Hematopoietic multipotent progenitor cell treated with erythropoietin and hydrocortisone succinate and interleukin-3 and kit ligand, for 6 days (in vitro differentiated cells): ENCODE measurements around the gene MLC1.

Experiments used
- DNase-seq: peaks from one replicate; pipeline ENCODE4 v3.0.0-alpha.2; 2015

The MLC1 gene

GRCh38 chr22:50057278-50058060, 27.8 kb downstream of the MLC1 start:
- no peak for DNase-seq

- no peak for DNase-seq
These were observed 28.8 kb downstream of the MLC1 start for GRCh38 chr22:50056214-50056972.

GRCh38 chr22:50053861-50054260, 31.4 kb downstream of the MLC1 start:
- no peak for DNase-seq

GRCh38 chr22:50051930-50052329, 33.3 kb downstream of the MLC1 start:
- DNase-seq: no peak

- no peak for DNase-seq
These were observed 35.7 kb downstream of the MLC1 start for GRCh38 chr22:50049299-50050195.

- DNase-seq: no peak
These were observed 36.4 kb downstream of the MLC1 start for GRCh38 chr22:50048836-50049235.

GRCh38 chr22:50048061-50048765, 37.0 kb downstream of the MLC1 start:
- no peak for DNase-seq

DNA sequence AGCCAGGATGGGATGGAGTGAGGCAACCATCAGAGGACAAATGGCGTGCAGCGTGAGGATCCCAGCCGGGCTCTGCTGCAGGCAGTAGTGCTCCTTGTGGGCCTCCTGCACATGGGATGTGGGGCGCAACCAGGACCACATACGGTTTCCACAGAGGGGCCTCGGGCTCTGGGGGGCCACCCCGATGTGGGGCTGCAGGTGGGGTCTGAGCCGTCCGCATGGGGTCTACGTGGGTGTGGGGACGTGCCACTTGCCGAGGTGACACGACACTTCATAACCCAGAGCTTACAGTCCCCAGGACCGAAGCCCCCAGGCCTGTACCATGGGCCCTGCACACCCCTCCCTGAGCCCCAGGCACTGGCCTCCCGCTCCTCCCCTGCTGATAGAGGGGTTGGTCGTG, 37.9 kb downstream of the MLC1 start:
- DNase-seq: no peak

GRCh38 chr22:50046481-50047245, 38.6 kb downstream of the MLC1 start:
- no peak for DNase-seq

DNA sequence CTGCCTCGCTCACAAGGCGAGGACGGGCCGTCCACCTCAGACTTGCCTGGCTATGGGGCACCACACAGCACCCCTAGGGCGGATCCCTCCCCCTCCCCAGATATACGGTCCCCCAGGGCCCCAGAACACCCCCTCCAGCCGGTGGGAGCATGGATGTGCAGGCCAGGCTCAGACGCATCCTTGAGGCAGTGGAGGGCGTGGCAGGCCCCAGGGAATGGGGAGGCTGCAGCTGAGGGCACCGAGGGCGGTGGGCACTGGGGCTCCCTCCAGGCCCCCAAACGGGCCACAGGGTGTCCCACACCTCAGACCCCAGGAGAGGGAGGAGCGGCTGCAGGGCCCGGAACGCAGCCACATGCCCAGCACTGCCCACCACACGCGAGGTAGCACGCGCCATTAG, 39.2 kb downstream of the MLC1 start:
- DNase-seq: no peak

DNA sequence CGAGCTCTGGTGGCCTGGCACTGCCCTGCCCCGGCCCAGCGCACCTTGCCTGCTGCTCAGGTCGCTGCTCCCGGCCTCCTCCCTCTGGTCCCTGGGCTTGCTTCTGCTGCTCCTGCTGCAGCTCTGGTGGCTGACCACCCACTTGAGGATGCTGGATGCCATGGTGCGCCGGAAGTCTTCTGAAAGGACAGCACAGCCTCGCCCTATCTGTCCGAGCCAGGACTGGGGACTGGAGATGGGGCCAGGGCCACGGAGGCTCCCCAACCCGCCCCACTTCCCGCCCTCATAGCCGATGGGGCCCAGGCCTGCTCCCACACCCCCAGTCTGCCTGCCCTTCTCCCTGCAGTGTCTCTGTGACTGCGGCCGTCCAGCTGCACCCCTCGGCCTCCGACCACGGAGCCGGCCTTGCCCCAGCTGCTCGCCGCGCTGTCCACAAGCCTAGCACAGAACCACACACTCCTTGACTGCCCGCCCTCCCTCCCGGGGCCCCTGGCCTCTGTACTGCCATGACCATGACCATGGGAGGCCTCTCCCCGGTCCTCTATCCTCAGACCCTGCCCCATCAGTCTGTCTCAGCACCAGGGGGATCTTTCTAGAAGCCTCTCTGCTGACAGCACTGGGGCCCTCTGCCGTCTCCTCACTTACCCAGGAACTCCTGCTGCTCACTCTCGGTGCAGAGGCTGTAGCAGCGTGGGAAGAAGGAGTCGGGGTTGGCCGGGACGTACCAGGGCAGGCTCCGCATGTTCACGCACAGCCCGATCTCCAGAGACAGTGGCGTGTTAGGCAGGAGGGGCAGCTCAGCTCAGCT, 39.8 kb downstream of the MLC1 start:
- DNase-seq: no peak

DNA sequence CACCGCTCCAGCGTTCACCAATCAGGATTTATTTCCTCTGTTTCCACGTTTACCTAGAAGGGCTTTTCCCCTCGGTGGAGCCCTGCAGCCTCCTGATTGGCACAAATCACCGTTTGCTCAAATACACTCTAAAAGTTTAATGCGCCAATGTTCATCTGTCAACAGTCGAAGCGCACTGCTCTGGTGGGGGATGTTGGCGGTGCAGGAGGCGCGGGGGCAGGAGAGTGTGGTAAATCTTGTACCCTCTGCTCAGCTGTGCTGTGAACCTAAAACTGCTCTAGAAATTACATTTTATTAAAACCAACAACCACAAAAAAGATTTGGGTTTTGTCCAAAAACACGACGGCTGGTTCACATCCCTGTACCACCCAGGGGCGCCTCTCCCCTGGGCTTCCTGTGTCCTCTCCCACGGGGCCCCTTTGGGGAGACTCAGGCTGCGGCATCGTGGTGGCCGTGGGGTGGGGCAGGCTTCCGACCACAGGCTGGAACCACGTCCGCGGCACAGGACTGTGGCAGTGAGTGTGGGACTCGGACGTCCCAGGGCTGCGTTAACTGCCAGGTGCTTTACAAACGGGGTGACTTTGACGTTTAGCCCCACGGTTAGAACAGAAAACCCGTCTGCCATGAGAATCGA, 40.6 kb downstream of the MLC1 start:
- peak; percentile 20 for DNase-seq

- DNase-seq: no peak
These were observed 43.7 kb downstream of the MLC1 start for GRCh38 chr22:50041361-50042065.

DNA sequence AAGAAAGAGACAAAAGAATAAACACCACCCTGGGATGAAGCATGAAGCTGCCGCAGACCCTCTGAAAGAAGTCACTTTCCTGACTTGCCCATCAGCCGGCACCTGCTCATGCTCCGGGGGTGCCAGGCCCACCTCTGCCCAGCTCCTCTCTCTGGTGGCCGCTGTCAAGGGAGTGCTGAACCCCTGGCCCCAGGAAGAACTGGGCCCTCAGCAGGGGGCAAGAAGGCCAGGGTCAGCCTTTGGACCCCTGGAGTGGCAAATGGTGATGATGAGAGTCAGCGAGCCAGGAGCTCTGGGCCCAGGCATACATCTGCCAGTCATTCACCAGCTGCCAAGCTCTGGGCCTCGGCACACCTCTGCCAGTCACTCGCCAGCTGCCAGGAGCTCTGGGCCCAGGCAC, 44.5 kb downstream of the MLC1 start:
- DNase-seq: no peak

DNA sequence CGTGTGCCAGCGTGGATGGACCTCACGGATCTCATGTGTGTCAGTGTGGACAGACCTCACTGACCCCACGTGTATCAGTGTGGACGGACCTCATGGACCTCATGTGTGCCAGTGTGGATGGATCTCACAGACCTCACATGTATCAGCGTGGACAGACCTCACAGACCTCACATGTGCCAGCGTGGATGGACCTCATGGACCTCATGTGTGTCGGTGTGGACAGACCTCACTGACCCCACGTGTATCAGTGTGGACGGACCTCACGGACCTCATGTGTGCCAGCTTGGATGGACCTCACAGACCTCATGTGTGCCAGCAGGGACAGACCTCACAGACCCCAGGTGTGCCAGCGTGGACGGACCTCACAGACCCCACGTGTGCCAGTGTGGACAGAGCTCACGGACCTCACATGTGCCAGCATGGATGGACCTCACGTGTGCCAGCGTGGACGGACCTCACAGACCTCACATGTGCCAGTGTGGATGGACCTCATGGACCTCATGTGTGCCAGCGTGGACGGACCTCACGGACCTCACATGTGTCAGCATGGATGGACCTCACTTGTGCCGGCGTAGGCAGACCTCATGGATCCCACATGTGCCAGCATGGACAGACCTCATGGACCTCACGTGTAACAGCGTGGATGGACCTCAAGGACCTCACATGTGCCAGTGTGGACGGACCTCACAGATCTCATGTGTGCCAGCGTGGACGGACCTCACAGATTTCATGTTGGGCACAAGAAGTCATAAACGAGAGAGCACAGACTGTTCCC, 45.4 kb downstream of the MLC1 start:
- no peak for DNase-seq

- DNase-seq: no peak
These were observed 49.1 kb downstream of the MLC1 start for GRCh38 chr22:50035976-50036724.

DNA sequence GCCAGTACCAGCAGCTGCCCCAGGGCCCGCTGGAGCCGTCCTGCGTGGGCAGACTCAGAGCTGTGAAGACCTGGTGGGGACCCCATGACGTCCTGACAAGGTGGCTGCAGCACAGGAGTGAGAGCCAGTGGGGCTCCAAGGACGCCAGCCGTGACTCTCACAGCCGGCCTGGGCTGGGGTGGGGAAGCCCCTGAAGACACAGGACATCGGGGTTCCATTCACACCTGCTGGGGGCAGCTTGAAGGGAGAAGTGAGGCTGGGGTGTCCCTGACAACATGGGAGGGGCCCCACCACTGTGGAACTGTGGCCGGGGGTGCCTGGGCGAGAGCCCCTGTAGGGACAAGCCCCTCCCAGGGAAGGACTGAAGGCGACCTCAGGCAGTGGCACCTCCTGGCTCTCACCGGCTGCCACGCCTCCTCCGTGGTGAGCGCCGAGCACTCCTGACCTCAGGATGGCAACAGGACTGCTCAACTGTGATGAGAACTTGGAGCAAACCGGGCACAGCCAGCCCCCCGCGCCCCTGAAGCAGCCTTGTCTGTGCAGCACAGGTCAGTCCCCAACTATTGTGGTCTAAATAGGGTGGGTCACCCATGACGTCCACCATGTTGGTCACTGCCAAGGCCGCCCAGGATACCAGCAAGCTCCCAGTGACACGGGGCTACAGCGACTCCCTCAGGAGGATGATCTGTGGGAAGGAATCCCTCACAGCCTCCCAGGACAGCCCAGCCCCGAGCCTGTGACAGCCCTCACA, 49.9 kb downstream of the MLC1 start:
- no peak for DNase-seq
